HCT116 (cell line): Measurements from ENCODE around the gene ZNF683. TPM values are rescaled to one million over a fixed set of nuclear protein-coding genes. Genes with fewer than 3 reads are reported as not detected.

Experiments
- ATAC-seq: fragments of 200-7000 bp; cut with Tn5 transposase; 2 replicates; pipeline ENCODE4 v1.9.1; 2020; ENCODE audit warnings: mild to moderate bottlenecking, moderate library complexity
- BruUV-seq: library from RNA; stranded (reverse); fragments of 400-500 nt; replicated peaks from 2 replicates; lab custom pipeline; 2021; lab: Mats Ljungman, UMichigan
- CTCF ChIA-PET: fragments of 300-600 bp; sonication (Branson Sonifier 250); formaldehyde crosslinking; loops from one replicate; lab custom pipeline; 2021; ENCODE audit warnings: antibody characterized with exemption; lab: Charles Lee
- POLR2A ChIA-PET: fragments of 300-600, 350-600 bp; sonication (Branson Sonifier 250); formaldehyde crosslinking; loops from one replicate; lab custom pipeline; 2021; ENCODE audit warnings: antibody characterized with exemption; lab: Charles Lee
- RAD21 ChIA-PET, 2 experiments: fragments of 300-600 bp; sonication (Branson Sonifier 250); formaldehyde crosslinking; loops; one replicate each; lab custom pipeline; 2023; ENCODE audit warnings: low total read pairs in 2 of 2; ENCODE audit not compliant: uncharacterized antibody in 2 of 2, unreplicated experiment in 2 of 2, low non-redundant PET in 1 of 2; lab: Charles Lee
- DNase-seq: peaks from one replicate; pipeline ENCODE4 v3.0.0-alpha.2; 2010; ENCODE audit warnings: low read depth, low spot score
- H2AFZ ChIP-seq: fragments of 200-600 bp; shearing (Covaris generic), sonication (generic); 2 replicates; pipeline ENCODE4 v1.6.1; 2017; ENCODE audit warnings: low read depth, mixed run types, mixed read lengths, antibody characterized with exemption, low read length; ENCODE audit not compliant: poor library complexity, severe bottlenecking
- H3K27ac ChIP-seq: 2 replicates; pipeline ENCODE4 v1.5.1; 2012; ENCODE audit warnings: low read depth, low read length
- H3K27me3 ChIP-seq: fragments of 200-600 bp; sonication (generic); 2 replicates; pipeline ENCODE4 v1.6.1; 2016; ENCODE audit warnings: mixed run types, low read length, mixed read lengths; ENCODE audit not compliant: insufficient read depth
- H3K36me3 ChIP-seq, 2 experiments: fragments of 200-500 bp in 1 of 2; fragments of 200-600 bp in 1 of 2; sonication (Bioruptor generic) in 1 of 2; sonication (generic) in 1 of 2; 2 replicates each; pipeline versions ENCODE4 v1.5.1 to v1.6.1; 2014 to 2016; ENCODE audit warnings: low read length in 2 of 2, inconsistent platforms in 1 of 2, mixed read lengths in 1 of 2, mixed run types in 1 of 2; ENCODE audit not compliant: insufficient read depth in 2 of 2, control insufficient read depth in 1 of 2
- H3K4me1 ChIP-seq, 2 experiments: fragments of 200-600 bp in 1 of 2; sonication (generic) in 1 of 2; 2 replicates each; pipeline versions ENCODE4 v1.5.1 to v1.6.1; 2012 to 2017; ENCODE audit warnings: low read length in 2 of 2, inconsistent platforms in 1 of 2, mild to moderate bottlenecking in 1 of 2, mixed read lengths in 1 of 2, mixed run types in 1 of 2, moderate library complexity in 1 of 2; ENCODE audit not compliant: insufficient read depth in 2 of 2, control insufficient read depth in 1 of 2
- H3K4me2 ChIP-seq: fragments of 200-600 bp; sonication (generic); 2 replicates; pipeline ENCODE4 v1.6.1; 2017; ENCODE audit warnings: mixed run types, low read length, mixed read lengths
- H3K4me3 ChIP-seq, 2 experiments: fragments of 200-600 bp in 1 of 2; sonication (generic) in 1 of 2; replicated peaks in 1 of 2; 2 replicates each; pipeline ENCODE4 v1.5.1; 2011 to 2016; ENCODE audit warnings: low read length in 2 of 2, control low read depth in 1 of 2, low read depth in 1 of 2, mild to moderate bottlenecking in 1 of 2, mixed read lengths in 1 of 2, mixed run types in 1 of 2
- H3K79me2 ChIP-seq: fragments of 200-600 bp; sonication (generic); 2 replicates; pipeline ENCODE4 v1.6.1; 2017; ENCODE audit warnings: mild to moderate bottlenecking, mixed run types, low read length, moderate library complexity, mixed read lengths; ENCODE audit not compliant: insufficient read depth
- H3K9ac ChIP-seq: fragments of 200-600 bp; sonication (generic); 2 replicates; pipeline ENCODE4 v1.6.1; 2016; ENCODE audit warnings: low read length, mixed read lengths
- H3K9me2 ChIP-seq: fragments of 200-600 bp; sonication (generic), shearing (Covaris generic); 2 replicates; pipeline ENCODE4 v1.6.1; 2017; ENCODE audit warnings: mixed run types, mild to moderate bottlenecking, moderate library complexity; ENCODE audit not compliant: insufficient read depth
- H3K9me3 ChIP-seq, 2 experiments: fragments of 200-500 bp in 1 of 2; fragments of 200-600 bp in 1 of 2; sonication (Bioruptor generic) in 1 of 2; sonication (generic) in 1 of 2; 2 replicates each; pipeline ENCODE4 v1.6.1; 2014 to 2017; ENCODE audit warnings: low read length in 2 of 2, mixed read lengths in 2 of 2, inconsistent platforms in 1 of 2, low read depth in 1 of 2, mild to moderate bottlenecking in 1 of 2, mixed run types in 1 of 2, moderate library complexity in 1 of 2; ENCODE audit not compliant: control insufficient read depth in 1 of 2, insufficient read depth in 1 of 2
- H4K20me1 ChIP-seq: fragments of 200-600 bp; sonication (generic), shearing (Covaris generic); 2 replicates; pipeline ENCODE4 v1.6.1; 2017; ENCODE audit warnings: mixed run types, mild to moderate bottlenecking, moderate library complexity; ENCODE audit not compliant: insufficient read depth
- CBX3 ChIP-seq: IDR thresholded peaks from 2 replicates; pipeline ENCODE4 v1.6.1; 2012; ENCODE audit warnings: low read depth
- EGR1 ChIP-seq: IDR thresholded peaks from 2 replicates; pipeline ENCODE4 v1.6.1; 2012; ENCODE audit warnings: low read depth
- JUND ChIP-seq: IDR thresholded peaks from 2 replicates; pipeline ENCODE4 v1.6.1; 2012
- POLR2AphosphoS5 ChIP-seq: IDR thresholded peaks from 2 replicates; pipeline ENCODE4 v1.6.1; 2011; ENCODE audit warnings: mild to moderate bottlenecking, low read depth, low read length, moderate library complexity
- SIN3A ChIP-seq: IDR thresholded peaks from 2 replicates; pipeline ENCODE4 v1.6.1; 2012; ENCODE audit warnings: low read depth
- intact Hi-C: fragments of 100-400 bp; cut with micrococcal nuclease; formaldehyde crosslinking; loops from 2 replicates; pipeline ENCODE4 v1.10.0; 2022
- total RNA-seq: library from RNA; stranded (reverse); gene quantifications from one replicate; pipeline ENCODE4 v1.2.1, GENCODE V29; 2021; ENCODE audit not compliant: unreplicated experiment
- TF ChIP-seq, protein P1 (sequence below): IDR thresholded peaks from 2 replicates; pipeline ENCODE4 v1.6.1; 2012
- TF ChIP-seq, protein P2 (sequence below): IDR thresholded peaks from 2 replicates; pipeline ENCODE4 v1.6.1; 2011; ENCODE audit warnings: mild to moderate bottlenecking, low read length, moderate library complexity; ENCODE audit not compliant: insufficient replicate concordance; ENCODE audit errors: extremely low read depth
- TF ChIP-seq, protein P3 (sequence below): IDR thresholded peaks from 2 replicates; pipeline ENCODE4 v1.6.1; 2012; ENCODE audit warnings: low read depth

ZNF683 gene
- total RNA-seq, 1 experiment from 2014 or later, result not detected

DNA sequence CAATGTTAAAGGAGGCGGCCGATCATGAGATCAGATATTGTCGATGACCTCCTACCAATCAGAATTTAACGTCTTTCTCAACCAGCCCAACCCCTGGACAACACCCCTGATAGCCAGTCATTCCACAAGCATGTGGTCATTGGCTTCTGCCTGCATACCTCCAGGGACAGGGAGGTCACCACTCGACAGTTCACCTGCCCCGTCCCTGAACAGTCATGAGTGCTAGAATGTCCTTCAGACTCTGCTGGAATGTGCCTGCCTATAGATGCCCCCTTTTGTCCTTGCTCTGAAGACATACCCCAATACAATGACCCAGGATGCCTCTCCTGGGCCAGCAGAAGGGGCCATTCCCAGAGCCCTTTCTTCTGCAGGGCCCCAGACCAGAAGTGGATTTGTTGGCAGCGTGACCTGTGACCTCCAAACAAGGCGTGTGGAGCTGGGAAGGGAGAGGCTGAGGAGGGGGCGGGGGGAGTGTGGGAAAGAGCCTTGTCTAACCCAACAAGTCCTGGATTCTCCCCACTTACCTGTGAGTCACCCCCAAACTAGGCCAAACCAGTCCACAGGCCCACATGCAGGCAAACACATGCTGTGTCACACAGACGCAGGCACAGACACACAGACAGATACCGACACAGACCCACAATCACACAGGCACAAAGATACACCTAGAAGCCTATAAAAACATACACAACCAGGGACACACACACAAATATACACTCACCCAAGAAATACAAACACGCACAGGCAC lies 20.8 kb downstream of the ZNF683 start:
- Histone ChIP-seq H4K20me1 (no peaks in the 10 kb centered on the region), H3K4me3 (peak overlapping the region in 1 of 2 experiments; percentile 35; a peak in 2 of 4 replicates), H3K4me1 (peaks cover 59 to 72% of the 10 kb centered on the region in 2 experiments), H3K27me3 (no peaks in the 10 kb centered on the region), H3K9me2 (no peaks in the 10 kb centered on the region), H3K9me3 (no peaks in the 10 kb centered on the region), H3K4me2 (peak overlapping the region; percentile 80)
- intact Hi-C loops, result no loop called here
- peak; percentile 41 for DNase-seq
- TF ChIP-seq, protein P1, sequence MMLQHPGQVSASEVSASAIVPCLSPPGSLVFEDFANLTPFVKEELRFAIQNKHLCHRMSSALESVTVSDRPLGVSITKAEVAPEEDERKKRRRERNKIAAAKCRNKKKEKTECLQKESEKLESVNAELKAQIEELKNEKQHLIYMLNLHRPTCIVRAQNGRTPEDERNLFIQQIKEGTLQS, result no peak
- TF ChIP-seq JUND, result no peak
- no peak for TF ChIP-seq POLR2AphosphoS5
- TF ChIP-seq CBX3, result no peak
- TF ChIP-seq EGR1, result no peak
- TF ChIP-seq, protein P2, sequence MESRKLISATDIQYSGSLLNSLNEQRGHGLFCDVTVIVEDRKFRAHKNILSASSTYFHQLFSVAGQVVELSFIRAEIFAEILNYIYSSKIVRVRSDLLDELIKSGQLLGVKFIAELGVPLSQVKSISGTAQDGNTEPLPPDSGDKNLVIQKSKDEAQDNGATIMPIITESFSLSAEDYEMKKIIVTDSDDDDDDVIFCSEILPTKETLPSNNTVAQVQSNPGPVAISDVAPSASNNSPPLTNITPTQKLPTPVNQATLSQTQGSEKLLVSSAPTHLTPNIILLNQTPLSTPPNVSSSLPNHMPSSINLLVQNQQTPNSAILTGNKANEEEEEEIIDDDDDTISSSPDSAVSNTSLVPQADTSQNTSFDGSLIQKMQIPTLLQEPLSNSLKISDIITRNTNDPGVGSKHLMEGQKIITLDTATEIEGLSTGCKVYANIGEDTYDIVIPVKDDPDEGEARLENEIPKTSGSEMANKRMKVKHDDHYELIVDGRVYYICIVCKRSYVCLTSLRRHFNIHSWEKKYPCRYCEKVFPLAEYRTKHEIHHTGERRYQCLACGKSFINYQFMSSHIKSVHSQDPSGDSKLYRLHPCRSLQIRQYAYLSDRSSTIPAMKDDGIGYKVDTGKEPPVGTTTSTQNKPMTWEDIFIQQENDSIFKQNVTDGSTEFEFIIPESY, result no peak
- TF ChIP-seq, protein P3, sequence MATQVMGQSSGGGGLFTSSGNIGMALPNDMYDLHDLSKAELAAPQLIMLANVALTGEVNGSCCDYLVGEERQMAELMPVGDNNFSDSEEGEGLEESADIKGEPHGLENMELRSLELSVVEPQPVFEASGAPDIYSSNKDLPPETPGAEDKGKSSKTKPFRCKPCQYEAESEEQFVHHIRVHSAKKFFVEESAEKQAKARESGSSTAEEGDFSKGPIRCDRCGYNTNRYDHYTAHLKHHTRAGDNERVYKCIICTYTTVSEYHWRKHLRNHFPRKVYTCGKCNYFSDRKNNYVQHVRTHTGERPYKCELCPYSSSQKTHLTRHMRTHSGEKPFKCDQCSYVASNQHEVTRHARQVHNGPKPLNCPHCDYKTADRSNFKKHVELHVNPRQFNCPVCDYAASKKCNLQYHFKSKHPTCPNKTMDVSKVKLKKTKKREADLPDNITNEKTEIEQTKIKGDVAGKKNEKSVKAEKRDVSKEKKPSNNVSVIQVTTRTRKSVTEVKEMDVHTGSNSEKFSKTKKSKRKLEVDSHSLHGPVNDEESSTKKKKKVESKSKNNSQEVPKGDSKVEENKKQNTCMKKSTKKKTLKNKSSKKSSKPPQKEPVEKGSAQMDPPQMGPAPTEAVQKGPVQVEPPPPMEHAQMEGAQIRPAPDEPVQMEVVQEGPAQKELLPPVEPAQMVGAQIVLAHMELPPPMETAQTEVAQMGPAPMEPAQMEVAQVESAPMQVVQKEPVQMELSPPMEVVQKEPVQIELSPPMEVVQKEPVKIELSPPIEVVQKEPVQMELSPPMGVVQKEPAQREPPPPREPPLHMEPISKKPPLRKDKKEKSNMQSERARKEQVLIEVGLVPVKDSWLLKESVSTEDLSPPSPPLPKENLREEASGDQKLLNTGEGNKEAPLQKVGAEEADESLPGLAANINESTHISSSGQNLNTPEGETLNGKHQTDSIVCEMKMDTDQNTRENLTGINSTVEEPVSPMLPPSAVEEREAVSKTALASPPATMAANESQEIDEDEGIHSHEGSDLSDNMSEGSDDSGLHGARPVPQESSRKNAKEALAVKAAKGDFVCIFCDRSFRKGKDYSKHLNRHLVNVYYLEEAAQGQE, result no peak
- no peak for TF ChIP-seq SIN3A
- TF ChIP-seq, all 23 proteins: peak for 0
- no peaks in the 10 kb centered on the region for H3K79me2 ChIP-seq
- H3K27ac ChIP-seq, result no peak overlapping the region; the same call in 1 of the 2 replicates
- no peaks in the 10 kb centered on the region for H3K36me3 ChIP-seq
- peak overlapping the region; percentile 49 for H3K9ac ChIP-seq
- peak; percentile 49 for ATAC-seq
- H2AFZ ChIP-seq, result no peak overlapping the region
- no TSS peak for BruUV-seq
- POLR2A ChIA-PET, result interaction anchor here (1.0 kb wide), 1 partner anchor 68 kb away, joined by 3 read pairs; no protein-coding TSS in a partner anchor
- RAD21 ChIA-PET, result no interaction called here
- CTCF ChIA-PET, result interaction anchor here (0.9 kb wide), 1 partner anchor 10 kb away, joined by 3 read pairs; no protein-coding TSS in a partner anchor
